PFSK-1 (cell line): ENCODE measurements around the gene DHRS12.

Experiments
- POLR2AphosphoS5 ChIP-seq: IDR thresholded peaks from 2 replicates; pipeline ENCODE4 v1.6.1; 2012; ENCODE audit warnings: low read depth, mild to moderate bottlenecking, control low read depth, low read length, moderate library complexity
- REST ChIP-seq, 2 experiments: IDR thresholded peaks; 2 replicates each; pipeline versions ENCODE4 v1.6.1 to v1.8.0; 2011 to 2012; ENCODE audit warnings: low read depth in 2 of 2, low read length in 2 of 2, control low read depth in 1 of 2, inconsistent platforms in 1 of 2, mild to moderate bottlenecking in 1 of 2, moderate library complexity in 1 of 2; ENCODE audit not compliant: insufficient read depth in 1 of 2
- SIN3A ChIP-seq: IDR thresholded peaks from 2 replicates; pipeline ENCODE4 v1.6.1; 2012; ENCODE audit warnings: mild to moderate bottlenecking, low read length, moderate library complexity, borderline replicate concordance; ENCODE audit not compliant: insufficient read depth
- TAF1 ChIP-seq: IDR thresholded peaks from 2 replicates; pipeline ENCODE4 v1.6.1; 2012; ENCODE audit warnings: low read length, control low read depth, borderline replicate concordance; ENCODE audit not compliant: insufficient read depth

GRCh38 chr13:51832471-51833152, 28.6 kb upstream of the DHRS12 start:
- TF ChIP-seq POLR2AphosphoS5, result no peak
- no peak for TF ChIP-seq REST (IDR thresholded peaks at IDR 0.05; ENCODE audit: insufficient read depth in 1 of 2, low read depth in 2 of 2, low read length in 2 of 2)
- TF ChIP-seq TAF1, result no peak
- no peak for TF ChIP-seq SIN3A
